ENCODE measurements around the gene GRIA1. TPM values are rescaled to one million over a fixed set of nuclear protein-coding genes. Genes with fewer than 3 reads are reported as not detected.

The GRIA1 gene
- total RNA-seq, 2 donors from 2014 or later = 0.24 to 0.41 TPM

- DNase-seq (no peak), ATAC-seq (no peak)
- intact Hi-C loops (cut with DNase I) = no loop called here
Observed at GRCh38 chr5:153784277-153784676, 293.8 kb downstream of the GRIA1 start.

GRCh38 chr5:153791339-153791738 lies 300.9 kb downstream of the GRIA1 start:
- ATAC-seq (no peak), DNase-seq (no peak)
- intact Hi-C loops (cut with DNase I) = no loop called here

- ATAC-seq = no peak
- intact Hi-C loops (cut with DNase I) = no loop called here
Observed at GRCh38 chr5:153792305-153792704, 301.8 kb downstream of the GRIA1 start.

GRCh38 chr5:153793699-153794098 lies 303.2 kb downstream of the GRIA1 start:
- intact Hi-C loops (cut with DNase I) = no loop called here
- ATAC-seq (no peak), DNase-seq (no peak)

More at GRCh38 chr5:153792305-153792704, 301.8 kb downstream of the GRIA1 start:
- no peak for DNase-seq

GRCh38 chr5:153794327-153794726 lies 303.9 kb downstream of the GRIA1 start:
- DNase-seq (no peak), ATAC-seq (no peak)
- intact Hi-C loops (cut with DNase I) = no loop called here

- intact Hi-C loops (cut with DNase I) = no loop called here
- no peak for ATAC-seq
- DNase-seq = no peak
Observed at GRCh38 chr5:153796527-153796926, 306.1 kb downstream of the GRIA1 start.

- no peak for ATAC-seq
- no peak for DNase-seq
- intact Hi-C loops (cut with DNase I) = no loop called here
Observed at GRCh38 chr5:153797484-153797883, 307.0 kb downstream of the GRIA1 start.

- intact Hi-C loops (cut with DNase I) = no loop called here
- no peak for ATAC-seq
- DNase-seq = no peak
Observed at GRCh38 chr5:153798830-153799229, 308.4 kb downstream of the GRIA1 start.

GRCh38 chr5:153799466-153799865 lies 309.0 kb downstream of the GRIA1 start:
- DNase-seq (no peak), ATAC-seq (no peak)
- intact Hi-C loops (cut with DNase I) = no loop called here

- DNase-seq = no peak
- no peak for ATAC-seq
- intact Hi-C loops (cut with DNase I) = no loop called here
Observed at GRCh38 chr5:153802050-153802821, 311.8 kb downstream of the GRIA1 start.

GRCh38 chr5:153807801-153808200 lies 317.3 kb downstream of the GRIA1 start:
- no peak for ATAC-seq
- no peak for DNase-seq
- intact Hi-C loops (cut with DNase I) = no loop called here

- no peak for ATAC-seq
- intact Hi-C loops (cut with DNase I) = no loop called here
- DNase-seq = no peak
Observed at GRCh38 chr5:153809166-153809565, 318.7 kb downstream of the GRIA1 start.

- intact Hi-C loops (cut with DNase I) = no loop called here
- ATAC-seq = no peak
- DNase-seq = no peak
Observed at GRCh38 chr5:153813901-153814300, 323.4 kb downstream of the GRIA1 start.

- intact Hi-C loops (cut with DNase I) = no loop called here
- ATAC-seq (no peak), DNase-seq (no peak)
Observed at GRCh38 chr5:153816870-153817269, 326.4 kb downstream of the GRIA1 start.

GRCh38 chr5:153818626-153819025 lies 328.2 kb downstream of the GRIA1 start:
- DNase-seq = no peak
- no peak for ATAC-seq
- intact Hi-C loops (cut with DNase I) = no loop called here

GRCh38 chr5:153823036-153823435 lies 332.6 kb downstream of the GRIA1 start:
- intact Hi-C loops (cut with DNase I) = no loop called here
- DNase-seq (no peak), ATAC-seq (no peak)

GRCh38 chr5:153824909-153825308 lies 334.4 kb downstream of the GRIA1 start:
- ATAC-seq = no peak
- intact Hi-C loops (cut with DNase I) = no loop called here
- no peak for DNase-seq

- DNase-seq (no peak), ATAC-seq (no peak)
- intact Hi-C loops (cut with DNase I) = no loop called here
Observed at GRCh38 chr5:153827397-153827796, 336.9 kb downstream of the GRIA1 start.

GRCh38 chr5:153829510-153830065 lies 339.1 kb downstream of the GRIA1 start:
- DNase-seq = no peak
- intact Hi-C loops (cut with DNase I) = no loop called here
- no peak for ATAC-seq

- DNase-seq (no peak), ATAC-seq (no peak)
- intact Hi-C loops (cut with DNase I) = no loop called here
Observed at GRCh38 chr5:153831973-153832372, 341.5 kb downstream of the GRIA1 start.

GRCh38 chr5:153835891-153836515 lies 345.5 kb downstream of the GRIA1 start:
- ATAC-seq = no peak
- intact Hi-C loops (cut with DNase I) = no loop called here
- DNase-seq = no peak
